Naive B cell (primary cell): ENCODE measurements around the gene CTF1. TPM values are rescaled to one million over a fixed set of nuclear protein-coding genes. Genes with fewer than 3 reads are reported as not detected.

ENCODE experiments used
- ATAC-seq, 2 donors: fragments of 150-1000 bp; cut with Tn5 transposase; 2 replicates each; pipeline ENCODE4 v1.10.0; 2021; ENCODE audit warnings: low read depth in 2 of 2, mild to moderate bottlenecking in 2 of 2, moderate library complexity in 2 of 2
- DNase-seq: peaks from one replicate; pipeline ENCODE4 v3.0.0; 2022
- H3K27ac Mint-ChIP-seq, 6 donors: one replicate each; pipeline ENCODE4 v1.8.0; 2020 to 2022; ENCODE audit warnings: mild to moderate bottlenecking in 6 of 6, mixed read lengths in 6 of 6, moderate library complexity in 5 of 6, inconsistent platforms in 2 of 6
- H3K27me3 Mint-ChIP-seq, 3 donors: one replicate each; pipeline ENCODE4 v1.8.0; 2021 to 2022; ENCODE audit warnings: mixed read lengths in 3 of 3, mild to moderate bottlenecking in 1 of 3
- H3K36me3 Mint-ChIP-seq, 2 donors: one replicate each; pipeline ENCODE4 v1.8.0; 2020 to 2022; ENCODE audit warnings: mixed read lengths in 2 of 2, inconsistent platforms in 1 of 2, mild to moderate bottlenecking in 1 of 2
- H3K4me1 Mint-ChIP-seq, 3 donors: one replicate each; pipeline ENCODE4 v1.8.0; 2020 to 2022; ENCODE audit warnings: mixed read lengths in 3 of 3, inconsistent platforms in 1 of 3, mild to moderate bottlenecking in 1 of 3, moderate library complexity in 1 of 3
- H3K4me3 Mint-ChIP-seq, 8 donors: one replicate each; pipeline ENCODE4 v1.8.0; 2020 to 2022; ENCODE audit warnings: mild to moderate bottlenecking in 8 of 8, mixed read lengths in 8 of 8, moderate library complexity in 8 of 8, inconsistent platforms in 2 of 8
- H3K9me3 Mint-ChIP-seq, 7 donors: one replicate each; pipeline ENCODE4 v1.8.0; 2020 to 2022; ENCODE audit warnings: mixed read lengths in 7 of 7, mild to moderate bottlenecking in 5 of 7, inconsistent platforms in 2 of 7, moderate library complexity in 1 of 7
- polyA plus RNA-seq, 6 donors: library from polyadenylated mRNA; unstranded; fragments of 300-500 nt; fragmentation: Illumina TruSeq; gene quantifications; one replicate each; pipeline ENCODE4 v1.2.3, GENCODE V29; 2021; ENCODE audit warnings: low read depth in 6 of 6

CTF1 gene
- polyA plus RNA-seq, 6 donors from 2014 or later = 0.40 to 0.67 (median 0.47) TPM; not detected in 3

- H3K36me3 Mint-ChIP-seq = no peaks in the 10 kb centered on the region
- no peaks in the 10 kb centered on the region for H3K27me3 Mint-ChIP-seq
- H3K4me1 Mint-ChIP-seq = peaks cover 21 to 36% (median 25%) of the 10 kb centered on the region in 3 donors
- no peak for DNase-seq
- no peaks in the 10 kb centered on the region for H3K9me3 Mint-ChIP-seq
- peak; percentile 42 to 43 for ATAC-seq
- H3K27ac Mint-ChIP-seq = peak overlapping the region; percentile 86 to 97 (median 93)
- H3K4me3 Mint-ChIP-seq = peak overlapping the region; percentile 92 to 99 (median 96)
Observed at GRCh38 chr16:30949650-30950515, 53.5 kb downstream of the CTF1 start.

GRCh38 chr16:30950516-30951065 is 54.2 kb downstream of the CTF1 start:
- Mint-ChIP-seq H3K27me3 (no peaks in the 10 kb centered on the region), H3K9me3 (no peaks in the 10 kb centered on the region), H3K27ac (peak overlapping the region in 4 of 6 donors; percentile 76 to 91 (median 88)), H3K36me3 (no peaks in the 10 kb centered on the region), H3K4me3 (peak overlapping the region; percentile 92 to 99 (median 96)), H3K4me1 (peaks cover 21 to 36% (median 25%) of the 10 kb centered on the region in 3 donors)
- no peak for DNase-seq
- no peak for ATAC-seq

GRCh38 chr16:30951193-30951592 is 54.8 kb downstream of the CTF1 start:
- Mint-ChIP-seq H3K27me3 (no peaks in the 10 kb centered on the region), H3K36me3 (no peaks in the 10 kb centered on the region), H3K4me1 (peaks cover 20 to 36% (median 25%) of the 10 kb centered on the region in 3 donors), H3K4me3 (peak overlapping the region in 5 of 8 donors; percentile 38 to 99 (median 71)), H3K27ac (peak overlapping the region in 1 of 6 donors; percentile 67), H3K9me3 (no peaks in the 10 kb centered on the region)
- DNase-seq = no peak
- no peak for ATAC-seq

- DNase-seq (no peak), ATAC-seq (no peak)
- Mint-ChIP-seq H3K27ac (peak overlapping the region in 1 of 6 donors; percentile 49), H3K9me3 (no peaks in the 10 kb centered on the region), H3K27me3 (no peaks in the 10 kb centered on the region), H3K4me1 (peaks cover 17 to 32% (median 25%) of the 10 kb centered on the region in 3 donors), H3K36me3 (no peaks in the 10 kb centered on the region), H3K4me3 (peak overlapping the region in 4 of 8 donors; percentile 2 to 99 (median 58))
Observed at GRCh38 chr16:30951750-30952149, 55.3 kb downstream of the CTF1 start.

GRCh38 chr16:30953111-30953510 is 56.7 kb downstream of the CTF1 start:
- H3K4me1 Mint-ChIP-seq = peaks cover 17 to 38% (median 25%) of the 10 kb centered on the region in 3 donors
- no peaks in the 10 kb centered on the region for H3K9me3 Mint-ChIP-seq
- H3K36me3 Mint-ChIP-seq = no peaks in the 10 kb centered on the region
- H3K27ac Mint-ChIP-seq = peak overlapping the region in 1 of 6 donors; percentile 90
- DNase-seq (no peak), ATAC-seq (no peak)
- H3K27me3 Mint-ChIP-seq = no peaks in the 10 kb centered on the region
- peak overlapping the region in 1 of 8 donors; percentile 21 for H3K4me3 Mint-ChIP-seq

Other genes starting within 250 kb of the CTF1 start
- gene PRR14, start 245.7 kb upstream of the CTF1 start, polyA plus RNA-seq = 10 to 100 TPM; 11.6 to 40.9 (median 17.8) TPM
- gene FBRS, start 238.2 kb upstream of the CTF1 start, polyA plus RNA-seq = 1 to 10 TPM in 5 of 6 donors, under 1 TPM in 1; 0.88 to 9.0 (median 4.2) TPM
- 10 to 100 TPM in 5 of 6 donors, not detected in 1; 11.9 to 41.5 (median 14.8) TPM for gene SRCAP, start 197.4 kb upstream of the CTF1 start, polyA plus RNA-seq
- gene PHKG2, start 148.2 kb upstream of the CTF1 start, polyA plus RNA-seq = 10 to 100 TPM; 24.7 to 43.9 (median 29.8) TPM
- under 1 TPM; 0.16 to 0.88 (median 0.62) TPM for gene CFAP119, start 134.6 kb upstream of the CTF1 start, polyA plus RNA-seq
- 10 to 100 TPM; 15.0 to 51.6 (median 28.8) TPM for gene RNF40, start 134.3 kb upstream of the CTF1 start, polyA plus RNA-seq
- gene ZNF629, start 109.4 kb upstream of the CTF1 start, polyA plus RNA-seq = 1 to 10 TPM in 1 of 6 donors, under 1 TPM in 4, not detected in 1; 0.23 to 1.4 (median 0.45) TPM
- 10 to 100 TPM; 29.4 to 40.3 (median 33.1) TPM for gene BCL7C, start 2.5 kb upstream of the CTF1 start, polyA plus RNA-seq
- under 1 TPM in 4 of 6 donors, not detected in 2; 0.21 to 0.48 (median 0.27) TPM for gene FBXL19, start 27.0 kb downstream of the CTF1 start, polyA plus RNA-seq
- gene ORAI3, start 52.5 kb downstream of the CTF1 start, polyA plus RNA-seq = 10 to 100 TPM; 65.8 to 83.4 (median 78.3) TPM
- gene SETD1A, start 61.1 kb downstream of the CTF1 start, polyA plus RNA-seq = 1 to 10 TPM in 2 of 6 donors, under 1 TPM in 3, not detected in 1; 0.69 to 2.8 (median 0.85) TPM
- not detected for gene HSD3B7, start 88.6 kb downstream of the CTF1 start, polyA plus RNA-seq
- gene STX1B, start 114.0 kb downstream of the CTF1 start, polyA plus RNA-seq = not detected
- 10 to 100 TPM; 17.4 to 37.1 (median 28.6) TPM for gene STX4, start 136.9 kb downstream of the CTF1 start, polyA plus RNA-seq
- 1 to 10 TPM; 3.8 to 7.5 (median 5.9) TPM for gene ZNF668, start 177.6 kb downstream of the CTF1 start, polyA plus RNA-seq
- gene ZNF646, start 177.8 kb downstream of the CTF1 start, polyA plus RNA-seq = 10 to 100 TPM in 1 of 6 donors, 1 to 10 TPM in 5; 3.6 to 13.5 (median 6.1) TPM
- under 1 TPM in 4 of 6 donors, not detected in 2; 0.19 to 0.77 (median 0.50) TPM for gene PRSS53, start 192.3 kb downstream of the CTF1 start, polyA plus RNA-seq
- 10 to 100 TPM; 61.9 to 77.4 (median 66.6) TPM for gene VKORC1, start 198.2 kb downstream of the CTF1 start, polyA plus RNA-seq
- gene BCKDK, start 211.8 kb downstream of the CTF1 start, polyA plus RNA-seq = 10 to 100 TPM; 23.1 to 41.2 (median 27.3) TPM
- gene KAT8, start 221.1 kb downstream of the CTF1 start, polyA plus RNA-seq = 10 to 100 TPM; 39.0 to 68.1 (median 51.6) TPM
- gene PRSS8, start 239.1 kb downstream of the CTF1 start, polyA plus RNA-seq = under 1 TPM in 1 of 6 donors, not detected in 5; 0.40 TPM